Activated T-cell treated with anti-CD3 and anti-CD28 coated beads, Interleukin-2, amount 50 U/mL, for 4 hours (primary cell): ENCODE data around the gene HMGCS1. TPM values are rescaled to one million over a fixed set of nuclear protein-coding genes. Genes with fewer than 3 reads are reported as not detected.

Source experiments
- ATAC-seq, 2 donors: fragments of 200-7000 bp; cut with Tn5 transposase; one replicate each; pipeline ENCODE4 v1.10.0; 2021
- DNase-seq: peaks from one replicate; pipeline ENCODE4 v3.0.0-alpha.2; 2020
- H3K27me3 Mint-ChIP-seq: one replicate; pipeline ENCODE4 v1.8.0; 2021; ENCODE audit warnings: low read depth, mixed read lengths
- H3K36me3 Mint-ChIP-seq: one replicate; pipeline ENCODE4 v1.8.0; 2022; ENCODE audit warnings: mixed read lengths; ENCODE audit not compliant: insufficient read depth
- H3K4me1 Mint-ChIP-seq: one replicate; pipeline ENCODE4 v1.8.0; 2021; ENCODE audit warnings: low read depth, mixed read lengths
- H3K4me3 Mint-ChIP-seq: one replicate; pipeline ENCODE4 v1.8.0; 2021; ENCODE audit warnings: mild to moderate bottlenecking, moderate library complexity, mixed read lengths
- H3K9me3 Mint-ChIP-seq: one replicate; pipeline ENCODE4 v1.8.0; 2021; ENCODE audit warnings: mixed read lengths
- total RNA-seq, 3 donors: library from RNA; stranded (reverse); gene quantifications; one replicate each; pipeline ENCODE4 v1.2.1, GENCODE V29; 2021

The HMGCS1 gene
- total RNA-seq, 3 donors from 2014 or later: 96.5 to 122 (median 106) TPM

- DNase-seq (no peak), ATAC-seq (no peak)
- Mint-ChIP-seq H3K9me3 (no peaks in the 10 kb centered on the region), H3K4me1 (peaks cover 49% of the 10 kb centered on the region), H3K4me3 (no peak overlapping the region), H3K36me3 (peaks cover 27% of the 10 kb centered on the region), H3K27me3 (no peaks in the 10 kb centered on the region)
Measured at GRCh38 chr5:43303242-43303641, 10.0 kb downstream of the HMGCS1 start.

DNA sequence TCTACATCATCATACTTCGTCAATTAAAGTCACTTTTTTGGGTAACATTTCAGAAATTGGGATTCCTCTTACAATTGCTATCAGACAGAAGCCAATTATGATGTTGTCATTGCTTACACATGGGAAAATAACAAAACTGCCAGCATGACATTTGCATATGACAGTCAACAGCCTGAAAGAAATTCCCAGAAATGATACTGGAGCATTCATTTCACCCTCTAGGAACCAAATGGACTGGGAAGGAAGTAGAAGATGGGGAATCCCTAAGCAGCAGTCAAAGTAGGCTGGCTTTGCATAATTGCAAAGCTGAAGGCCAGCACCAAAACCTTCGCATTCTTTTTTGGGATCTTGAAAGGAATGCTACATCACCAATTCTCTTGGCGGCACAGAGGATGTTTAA, 10.7 kb downstream of the HMGCS1 start:
- Mint-ChIP-seq H3K36me3 (peaks cover 32% of the 10 kb centered on the region), H3K4me1 (peaks cover 48% of the 10 kb centered on the region), H3K9me3 (no peaks in the 10 kb centered on the region), H3K4me3 (no peak overlapping the region), H3K27me3 (no peaks in the 10 kb centered on the region)
- ATAC-seq (no peak), DNase-seq (no peak)

GRCh38 chr5:43301653-43302091, 11.5 kb downstream of the HMGCS1 start:
- no peak for DNase-seq
- H3K4me3 Mint-ChIP-seq: no peak overlapping the region
- H3K9me3 Mint-ChIP-seq: no peaks in the 10 kb centered on the region
- peaks cover 40% of the 10 kb centered on the region for H3K36me3 Mint-ChIP-seq
- ATAC-seq: no peak
- peaks cover 45% of the 10 kb centered on the region for H3K4me1 Mint-ChIP-seq
- H3K27me3 Mint-ChIP-seq: no peaks in the 10 kb centered on the region

DNA sequence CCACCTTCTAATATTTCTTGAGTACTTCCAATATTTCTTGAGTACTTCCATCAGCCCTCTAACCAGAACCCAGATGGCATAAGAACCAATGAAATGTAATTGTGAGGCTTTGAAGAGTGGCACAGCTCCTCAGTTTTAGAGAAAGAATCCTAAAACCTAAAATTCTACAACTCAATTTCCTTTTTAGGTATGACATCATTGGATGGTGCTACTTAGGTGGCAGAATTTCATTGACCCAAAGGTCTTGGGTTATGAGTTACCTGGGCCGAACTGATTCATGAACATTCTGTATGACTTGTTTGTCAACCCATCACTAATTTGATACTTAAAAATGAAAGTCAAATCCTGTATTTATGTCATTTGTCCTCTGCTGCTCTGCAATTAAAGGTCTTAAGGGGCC, 13.1 kb downstream of the HMGCS1 start:
- Mint-ChIP-seq H3K4me3 (no peak overlapping the region), H3K4me1 (peaks cover 34% of the 10 kb centered on the region), H3K36me3 (peaks cover 49% of the 10 kb centered on the region), H3K9me3 (no peaks in the 10 kb centered on the region), H3K27me3 (no peaks in the 10 kb centered on the region)
- ATAC-seq (no peak), DNase-seq (no peak)

DNA sequence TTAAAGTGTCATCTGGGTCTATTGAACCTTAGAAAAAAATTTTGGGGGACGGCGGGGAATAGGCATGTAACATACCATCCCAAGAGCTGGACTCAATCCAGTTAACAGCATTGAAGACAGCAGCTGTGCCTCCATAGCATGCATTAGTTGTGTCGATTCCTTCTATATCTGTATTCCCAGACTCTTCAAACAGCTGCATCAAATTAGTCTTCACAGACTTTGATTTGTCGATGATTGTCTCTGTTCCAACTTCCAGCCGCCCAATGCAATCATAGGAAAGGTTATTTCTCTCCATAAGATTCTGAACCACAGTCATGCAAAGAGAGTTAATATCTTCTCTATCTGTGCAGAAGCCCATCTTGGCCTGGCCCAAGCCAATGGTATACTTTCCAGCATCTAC, 14.8 kb downstream of the HMGCS1 start:
- peaks cover 61% of the 10 kb centered on the region for H3K36me3 Mint-ChIP-seq
- DNase-seq: no peak
- no peak for ATAC-seq

GRCh38 chr5:43296835-43297234, 16.4 kb downstream of the HMGCS1 start:
- peaks cover 57% of the 10 kb centered on the region for H3K36me3 Mint-ChIP-seq
- no peak for ATAC-seq

More for the DNA sequence above, 14.8 kb downstream of the HMGCS1 start:
- H3K4me3 Mint-ChIP-seq: no peak overlapping the region
- peaks cover 19% of the 10 kb centered on the region for H3K4me1 Mint-ChIP-seq
- H3K27me3 Mint-ChIP-seq: no peaks in the 10 kb centered on the region
- no peaks in the 10 kb centered on the region for H3K9me3 Mint-ChIP-seq

DNA sequence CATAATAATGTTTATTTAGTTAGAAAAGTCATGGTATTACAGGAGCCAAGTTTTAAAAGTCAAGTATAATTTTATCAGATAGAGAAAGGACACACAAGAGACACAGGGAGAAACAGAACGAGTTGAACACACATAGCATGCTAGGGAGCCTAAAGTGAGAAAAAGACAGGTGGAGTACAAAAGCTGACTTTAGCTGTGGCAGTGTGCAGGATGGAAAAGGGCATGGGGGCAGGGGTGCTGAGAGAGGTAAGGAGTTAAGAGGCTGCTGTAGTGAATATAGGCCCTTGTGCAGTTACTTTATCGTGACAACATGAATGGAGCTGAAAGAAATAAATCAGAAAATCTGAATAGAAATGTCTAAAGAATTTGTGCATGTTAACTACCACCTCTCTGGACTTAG, 18.0 kb downstream of the HMGCS1 start:
- no peaks in the 10 kb centered on the region for H3K9me3 Mint-ChIP-seq
- no peaks in the 10 kb centered on the region for H3K27me3 Mint-ChIP-seq
- no peak overlapping the region for H3K4me3 Mint-ChIP-seq
- no peaks in the 10 kb centered on the region for H3K4me1 Mint-ChIP-seq
- DNase-seq (no peak), ATAC-seq (no peak)
- H3K36me3 Mint-ChIP-seq: peaks cover 58% of the 10 kb centered on the region

More at GRCh38 chr5:43296835-43297234, 16.4 kb downstream of the HMGCS1 start:
- Mint-ChIP-seq H3K27me3 (no peaks in the 10 kb centered on the region), H3K4me3 (no peak overlapping the region), H3K4me1 (peaks cover 5% of the 10 kb centered on the region), H3K9me3 (no peaks in the 10 kb centered on the region)
- DNase-seq: no peak

DNA sequence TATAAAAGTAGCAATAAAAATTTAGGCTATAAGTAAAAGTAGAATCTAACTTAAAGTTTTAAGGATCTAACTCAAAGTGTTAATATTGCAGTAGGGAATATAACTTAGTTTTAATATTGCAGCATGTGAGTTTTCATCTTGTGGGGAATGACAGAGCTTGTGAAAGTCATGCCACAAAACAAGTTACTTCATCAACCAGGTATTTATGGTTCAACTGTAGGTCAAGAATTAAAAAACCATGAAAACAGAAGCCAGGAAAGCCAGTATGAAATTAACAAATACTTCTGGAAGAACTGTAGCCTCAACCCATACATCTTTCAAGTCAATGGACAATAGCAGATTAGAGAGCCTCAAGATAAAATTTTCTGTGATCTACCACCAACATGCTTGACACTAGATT, 19.0 kb downstream of the HMGCS1 start:
- Mint-ChIP-seq H3K4me1 (no peaks in the 10 kb centered on the region), H3K27me3 (no peaks in the 10 kb centered on the region), H3K9me3 (no peaks in the 10 kb centered on the region), H3K36me3 (peaks cover 62% of the 10 kb centered on the region), H3K4me3 (no peak overlapping the region)
- ATAC-seq (no peak), DNase-seq (no peak)

DNA sequence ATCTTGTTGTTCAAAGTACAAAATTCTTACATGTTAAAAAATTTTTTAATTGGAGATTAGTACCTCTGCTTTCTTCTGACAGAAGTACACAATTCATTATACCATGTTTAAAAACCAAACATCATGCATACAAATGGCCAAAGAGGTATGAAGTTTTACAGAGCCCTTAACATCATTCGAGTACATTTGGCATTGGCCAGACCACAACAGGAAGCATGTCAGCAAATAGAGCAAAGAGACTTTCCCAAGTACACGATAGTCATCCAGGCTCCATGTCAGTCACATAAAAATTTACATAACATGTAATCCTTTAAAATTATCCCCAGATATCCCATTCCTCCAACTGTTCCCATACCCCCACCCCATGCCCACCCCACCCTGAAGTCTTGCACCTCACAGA, 22.5 kb downstream of the HMGCS1 start:
- no peak for DNase-seq
- H3K36me3 Mint-ChIP-seq: peaks cover 66% of the 10 kb centered on the region
- H3K4me3 Mint-ChIP-seq: no peak overlapping the region

GRCh38 chr5:43288269-43288831, 24.9 kb downstream of the HMGCS1 start:
- H3K9me3 Mint-ChIP-seq: no peaks in the 10 kb centered on the region
- no peaks in the 10 kb centered on the region for H3K27me3 Mint-ChIP-seq
- ATAC-seq: no peak
- DNase-seq: no peak
- H3K4me3 Mint-ChIP-seq: no peak overlapping the region
- H3K36me3 Mint-ChIP-seq: peaks cover 46% of the 10 kb centered on the region
- H3K4me1 Mint-ChIP-seq: no peaks in the 10 kb centered on the region

More for the DNA sequence above, 22.5 kb downstream of the HMGCS1 start:
- Mint-ChIP-seq H3K27me3 (no peaks in the 10 kb centered on the region), H3K9me3 (no peaks in the 10 kb centered on the region), H3K4me1 (no peaks in the 10 kb centered on the region)
- ATAC-seq: no peak

GRCh38 chr5:43287493-43287892, 25.7 kb downstream of the HMGCS1 start:
- H3K9me3 Mint-ChIP-seq: no peaks in the 10 kb centered on the region
- no peaks in the 10 kb centered on the region for H3K4me1 Mint-ChIP-seq
- ATAC-seq: no peak
- no peak for DNase-seq
- no peaks in the 10 kb centered on the region for H3K27me3 Mint-ChIP-seq
- H3K36me3 Mint-ChIP-seq: peaks cover 43% of the 10 kb centered on the region
- no peak overlapping the region for H3K4me3 Mint-ChIP-seq

DNA sequence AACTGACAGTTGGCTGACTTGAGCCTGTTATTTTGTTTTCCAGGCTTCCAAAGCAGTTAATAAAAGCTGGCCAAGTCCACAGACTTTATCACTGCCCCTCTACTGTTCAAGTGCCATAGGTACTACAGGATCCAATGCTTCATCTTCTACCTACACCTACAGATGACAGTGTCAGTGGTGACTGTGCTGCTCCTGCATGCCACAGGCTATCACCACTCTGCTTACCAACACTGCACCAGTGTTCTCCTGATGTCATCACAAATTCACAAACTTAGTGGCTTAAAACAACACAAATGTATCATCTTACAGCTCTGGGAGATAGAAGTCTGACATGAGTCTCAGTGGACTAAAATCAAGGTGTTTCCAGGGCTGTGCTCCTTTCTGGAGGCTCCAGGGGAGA, 26.6 kb downstream of the HMGCS1 start:
- no peak for DNase-seq
- no peak for ATAC-seq
- Mint-ChIP-seq H3K36me3 (peaks cover 40% of the 10 kb centered on the region), H3K4me3 (no peak overlapping the region), H3K9me3 (no peaks in the 10 kb centered on the region), H3K4me1 (no peaks in the 10 kb centered on the region), H3K27me3 (no peaks in the 10 kb centered on the region)

DNA sequence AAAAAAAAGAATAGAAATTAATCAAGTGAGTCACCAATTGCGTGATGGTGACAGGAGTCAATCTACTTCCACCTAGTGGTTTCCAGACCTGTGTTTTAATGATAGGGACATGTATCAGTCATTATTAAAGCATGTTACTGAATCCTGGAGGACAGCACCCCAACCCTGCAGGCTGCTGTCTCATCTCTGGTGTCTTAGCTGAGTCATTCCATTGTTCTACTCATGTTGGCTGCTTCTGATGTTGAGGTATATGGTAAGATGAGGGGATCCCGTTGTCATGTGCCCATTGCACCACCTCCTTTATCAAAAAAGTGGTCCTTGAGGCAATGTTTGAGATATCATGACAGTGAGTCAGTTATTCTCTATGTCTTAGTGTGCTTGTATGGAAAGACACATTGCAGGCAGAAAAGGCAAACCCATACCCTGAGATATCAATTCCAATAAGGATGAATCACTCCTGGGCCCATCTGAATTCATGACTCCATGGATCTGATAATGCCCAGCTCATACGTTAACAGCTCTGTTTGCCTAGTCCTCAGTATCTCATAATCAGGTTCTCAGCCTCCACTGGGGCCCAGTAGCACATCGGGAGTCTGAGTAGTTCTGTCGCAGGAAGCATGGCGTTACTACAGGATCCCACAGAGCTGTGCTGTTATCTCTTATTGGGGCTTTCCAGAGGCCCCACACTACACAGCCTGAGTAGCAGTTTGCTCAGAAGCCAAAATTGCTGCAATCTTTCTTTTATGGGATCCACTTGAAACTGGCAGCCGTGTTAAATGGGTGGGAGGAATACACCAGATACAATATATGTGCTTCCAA, 31.2 kb downstream of the HMGCS1 start:
- Mint-ChIP-seq H3K9me3 (no peaks in the 10 kb centered on the region), H3K36me3 (peaks cover 9% of the 10 kb centered on the region), H3K27me3 (peaks cover 3% of the 10 kb centered on the region), H3K4me3 (no peak overlapping the region), H3K4me1 (peaks cover 3% of the 10 kb centered on the region)
- no peak for DNase-seq
- peak; percentile 79 to 82 for ATAC-seq

DNA sequence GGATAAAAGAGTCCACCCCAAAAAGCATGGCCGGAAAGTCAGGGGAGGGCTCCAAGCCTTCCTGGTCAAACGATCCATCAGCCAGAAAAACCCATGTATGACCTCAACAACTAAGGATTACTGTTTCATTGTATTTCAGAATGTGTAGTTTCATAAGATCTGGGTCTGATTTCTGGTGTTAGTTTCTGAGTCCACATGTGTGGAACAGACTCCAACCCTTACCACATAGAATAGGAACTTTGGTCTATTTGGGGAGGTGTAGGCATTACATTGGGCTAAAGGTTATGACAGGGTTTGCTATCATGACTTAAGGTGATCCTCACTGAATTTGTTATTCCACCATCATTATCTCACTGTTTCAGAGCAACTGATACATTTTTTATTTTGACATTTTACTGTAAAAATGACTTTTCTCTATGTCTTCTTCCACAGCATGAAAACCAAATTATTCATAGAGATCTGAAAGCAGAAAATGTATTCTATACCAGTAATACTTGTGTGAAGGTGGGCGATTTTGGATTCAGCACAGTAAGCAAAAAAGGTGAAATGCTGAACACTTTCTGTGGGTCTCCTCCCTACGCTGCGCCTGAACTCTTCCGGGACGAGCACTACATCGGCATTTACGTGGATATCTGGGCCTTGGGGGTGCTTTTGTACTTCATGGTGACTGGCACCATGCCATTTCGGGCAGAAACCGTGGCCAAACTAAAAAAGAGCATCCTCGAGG, 33.5 kb downstream of the HMGCS1 start:
- Mint-ChIP-seq H3K4me3 (no peak overlapping the region), H3K27me3 (peaks cover 3% of the 10 kb centered on the region), H3K9me3 (no peaks in the 10 kb centered on the region)

More for the DNA sequence above, 33.5 kb downstream of the HMGCS1 start:
- ATAC-seq: no peak
- no peak for DNase-seq
- Mint-ChIP-seq H3K4me1 (peaks cover 3% of the 10 kb centered on the region), H3K36me3 (no peaks in the 10 kb centered on the region)
